ENCODE results near the gene ASMT.

DNA sequence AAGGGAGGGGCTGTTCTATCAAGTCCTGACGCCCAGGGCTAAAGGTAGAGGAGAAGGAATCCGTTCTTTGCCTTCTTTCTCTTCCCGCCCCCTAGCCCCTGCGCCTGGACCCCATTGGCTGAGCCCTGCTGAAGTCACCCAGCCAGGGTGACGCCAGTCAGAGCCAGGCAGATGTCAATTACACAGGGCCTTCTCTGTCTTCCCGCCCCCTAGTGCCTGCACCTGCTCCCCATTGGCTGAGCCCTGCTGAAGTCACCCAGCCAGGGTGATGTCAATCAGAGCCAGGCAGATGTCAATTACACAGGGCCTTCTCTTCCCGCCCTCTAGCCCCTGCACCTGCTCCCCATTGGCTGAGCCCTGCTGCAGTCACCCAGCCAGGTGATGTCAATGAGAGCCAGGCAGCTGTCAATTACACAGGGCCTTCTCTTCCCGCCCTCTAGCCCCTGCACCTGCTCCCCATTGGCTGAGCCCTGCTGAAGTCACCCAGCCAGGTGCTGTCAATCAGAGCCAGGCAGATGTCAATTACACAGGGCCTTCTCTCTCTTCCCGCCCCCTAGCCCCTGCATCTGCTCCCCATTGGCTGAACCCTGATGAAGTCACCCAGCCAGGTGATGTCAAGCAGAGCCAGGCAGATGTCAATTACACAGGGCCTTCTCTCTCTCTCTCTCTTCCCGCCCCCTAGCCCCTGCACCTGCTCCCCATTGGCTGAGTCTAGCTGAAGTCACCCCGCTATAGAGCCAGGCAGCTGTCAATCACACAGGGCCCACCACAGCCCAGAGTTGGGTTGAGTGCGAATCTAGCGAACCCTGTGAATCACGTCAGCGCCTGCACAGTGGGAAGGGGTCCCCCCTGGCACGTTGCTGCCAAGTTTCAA is 46.4 kb downstream of the ASMT start:
- TF ChIP-seq, protein P1, sequence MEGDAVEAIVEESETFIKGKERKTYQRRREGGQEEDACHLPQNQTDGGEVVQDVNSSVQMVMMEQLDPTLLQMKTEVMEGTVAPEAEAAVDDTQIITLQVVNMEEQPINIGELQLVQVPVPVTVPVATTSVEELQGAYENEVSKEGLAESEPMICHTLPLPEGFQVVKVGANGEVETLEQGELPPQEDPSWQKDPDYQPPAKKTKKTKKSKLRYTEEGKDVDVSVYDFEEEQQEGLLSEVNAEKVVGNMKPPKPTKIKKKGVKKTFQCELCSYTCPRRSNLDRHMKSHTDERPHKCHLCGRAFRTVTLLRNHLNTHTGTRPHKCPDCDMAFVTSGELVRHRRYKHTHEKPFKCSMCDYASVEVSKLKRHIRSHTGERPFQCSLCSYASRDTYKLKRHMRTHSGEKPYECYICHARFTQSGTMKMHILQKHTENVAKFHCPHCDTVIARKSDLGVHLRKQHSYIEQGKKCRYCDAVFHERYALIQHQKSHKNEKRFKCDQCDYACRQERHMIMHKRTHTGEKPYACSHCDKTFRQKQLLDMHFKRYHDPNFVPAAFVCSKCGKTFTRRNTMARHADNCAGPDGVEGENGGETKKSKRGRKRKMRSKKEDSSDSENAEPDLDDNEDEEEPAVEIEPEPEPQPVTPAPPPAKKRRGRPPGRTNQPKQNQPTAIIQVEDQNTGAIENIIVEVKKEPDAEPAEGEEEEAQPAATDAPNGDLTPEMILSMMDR (conservative IDR thresholded peaks at IDR 0.05; ENCODE audit: low read depth, low read length) = no peak
- TF ChIP-seq EZH2 (IDR thresholded peaks at IDR 0.05; ENCODE audit: low read length, unreplicated experiment) (no peak), EZH2phosphoT487 (IDR thresholded peaks at IDR 0.05; ENCODE audit: borderline replicate concordance, low read length) (no peak)
